Cardiac muscle cell (in vitro differentiated cells and primary cell): ENCODE measurements around the gene SKP1. TPM values are rescaled to one million over a fixed set of nuclear protein-coding genes. Genes with fewer than 3 reads are reported as not detected.

Experiments used
- DNase-seq, 2 donors: peaks; one replicate each; pipeline versions ENCODE4 v3.0.0 to v3.0.0-alpha.2; 2010 to 2017; ENCODE audit warnings: low read depth in 1 of 2, low spot score in 1 of 2
- H3K27ac ChIP-seq: fragments of 200-600 bp; sonication (generic); 2 replicates; pipeline ENCODE4 v1.5.1; 2016
- H3K27me3 ChIP-seq: fragments of 200-600 bp; sonication (generic); 2 replicates; pipeline ENCODE4 v1.6.0; 2016; ENCODE audit warnings: control low read depth
- H3K36me3 ChIP-seq: fragments of 200-600 bp; sonication (generic); 2 replicates; pipeline ENCODE4 v1.5.1; 2016; ENCODE audit warnings: control low read depth
- H3K4me1 ChIP-seq: fragments of 200-600 bp; sonication (generic); 2 replicates; pipeline ENCODE4 v1.8.1; 2017; ENCODE audit warnings: low read depth, mild to moderate bottlenecking, mixed run types
- H3K4me3 ChIP-seq: fragments of 200-600 bp; sonication (generic); 2 replicates; pipeline ENCODE4 v1.5.1; 2016; ENCODE audit warnings: mild to moderate bottlenecking
- H3K9me3 ChIP-seq: fragments of 200-600 bp; sonication (generic); 2 replicates; pipeline ENCODE4 v1.5.1; 2017; ENCODE audit warnings: low read depth, mild to moderate bottlenecking, control low read depth
- CTCF ChIP-seq: IDR thresholded peaks from 2 replicates; pipeline ENCODE4 v1.5.1; 2012; ENCODE audit warnings: low read depth, mild to moderate bottlenecking, low read length
- polyA plus RNA-seq: library from polyadenylated mRNA; unstranded; fragments of >200 nt; fragmentation: Nextera tagmentation; extraction: Ambion mirVana; gene quantifications from 2 replicates; pipeline ENCODE4 v1.2.1, GENCODE V29; 2016
- total RNA-seq: library from RNA; depleted of rRNA; stranded (reverse); fragments of >200 nt; gene quantifications from 2 replicates; pipeline ENCODE4 v1.2.3, GENCODE V29; 2016

Gene SKP1
- total and polyA plus RNA-seq, 2 experiments from 2014 or later = 301 to 1,444 TPM

- Histone ChIP-seq H3K9me3 (no peaks in the 10 kb centered on the region), H3K27me3 (no peaks in the 10 kb centered on the region), H3K36me3 (peaks cover 11% of the 10 kb centered on the region), H3K4me3 (no peak overlapping the region), H3K4me1 (no peaks in the 10 kb centered on the region), H3K27ac (no peak overlapping the region)
- no peak for TF ChIP-seq CTCF
- no peak for DNase-seq
These were observed 38.1 kb downstream of the SKP1 start for GRCh38 chr5:134138416-134139376.

GRCh38 chr5:134136771-134137170 lies 40.0 kb downstream of the SKP1 start:
- no peak overlapping the region for H3K4me3 ChIP-seq
- no peak overlapping the region for H3K27ac ChIP-seq
- no peak for DNase-seq
- H3K4me1 ChIP-seq = no peaks in the 10 kb centered on the region
- no peak for TF ChIP-seq CTCF
- H3K27me3 ChIP-seq = no peaks in the 10 kb centered on the region
- H3K9me3 ChIP-seq = no peaks in the 10 kb centered on the region
- H3K36me3 ChIP-seq = peaks cover 8% of the 10 kb centered on the region

GRCh38 chr5:134136221-134136631 lies 40.5 kb downstream of the SKP1 start:
- DNase-seq = no peak
- no peaks in the 10 kb centered on the region for H3K27me3 ChIP-seq
- no peaks in the 10 kb centered on the region for H3K4me1 ChIP-seq
- no peak overlapping the region for H3K4me3 ChIP-seq
- H3K9me3 ChIP-seq = no peaks in the 10 kb centered on the region
- no peak overlapping the region for H3K27ac ChIP-seq
- no peak for TF ChIP-seq CTCF
- peaks cover 8% of the 10 kb centered on the region for H3K36me3 ChIP-seq

GRCh38 chr5:134135091-134135655 lies 41.6 kb downstream of the SKP1 start:
- Histone ChIP-seq H3K4me3 (no peak overlapping the region), H3K4me1 (no peaks in the 10 kb centered on the region), H3K27me3 (no peaks in the 10 kb centered on the region), H3K36me3 (peaks cover 8% of the 10 kb centered on the region), H3K27ac (no peak overlapping the region), H3K9me3 (no peaks in the 10 kb centered on the region)
- no peak for TF ChIP-seq CTCF
- no peak for DNase-seq

- H3K36me3 ChIP-seq = peaks cover 5% of the 10 kb centered on the region
- no peaks in the 10 kb centered on the region for H3K9me3 ChIP-seq
- H3K27ac ChIP-seq = no peak overlapping the region
- no peak for DNase-seq
- no peaks in the 10 kb centered on the region for H3K4me1 ChIP-seq
- TF ChIP-seq CTCF = no peak
- H3K27me3 ChIP-seq = no peaks in the 10 kb centered on the region
- H3K4me3 ChIP-seq = no peak overlapping the region
These were observed 42.7 kb downstream of the SKP1 start for GRCh38 chr5:134133995-134134541.
